Body of pancreas (tissue), 4 donors: ENCODE data around the gene WFDC2. TPM values are rescaled to one million over a fixed set of nuclear protein-coding genes. Genes with fewer than 3 reads are reported as not detected.

Experiments used
- ATAC-seq: fragments of 150-250 bp; one replicate; pipeline ENCODE4 v1.9.1; 2016
- DNase-seq, 4 donors: peaks; one replicate each; pipeline ENCODE4 v3.0.0-alpha.2; 2019
- H3K27ac ChIP-seq, 4 donors: fragments of 200-600 bp; sonication (generic); 1 replicate in 3 of 4; 2 replicates in 1 of 4; pipeline versions ENCODE4 v1.5.1 to v1.6.1; 2016 to 2019; ENCODE audit warnings: mild to moderate bottlenecking in 1 of 4, mixed read lengths in 1 of 4, moderate library complexity in 1 of 4
- H3K27me3 ChIP-seq, 2 donors: fragments of 200-600 bp; sonication (generic); one replicate each; pipeline ENCODE4 v1.6.0; 2016; ENCODE audit warnings: mild to moderate bottlenecking in 1 of 2
- H3K36me3 ChIP-seq, 2 donors: fragments of 200-600 bp; sonication (generic); replicated peaks in 1 of 2; 2 replicates each; pipeline ENCODE4 v1.5.1; 2016; ENCODE audit warnings: low read depth in 2 of 2; ENCODE audit not compliant: insufficient read depth in 1 of 2
- H3K4me1 ChIP-seq: fragments of 200-600 bp; sonication (generic); one replicate; pipeline ENCODE4 v1.6.0; 2016
- H3K4me3 ChIP-seq, 2 donors: fragments of 200-600 bp; sonication (generic); 1 replicate in 1 of 2; 2 replicates in 1 of 2; pipeline ENCODE4 v1.5.1; 2016 to 2019
- H3K9me3 ChIP-seq, 3 donors: fragments of 200-600 bp; sonication (generic); 1 replicate in 2 of 3; 2 replicates in 1 of 3; pipeline ENCODE4 v1.5.1; 2016
- CTCF ChIP-seq, 7 experiments: fragments of 450-650 bp in 4 of 7; fragments of 200-600 bp in 3 of 7; sonication (generic) in 3 of 7; IDR thresholded peaks; one replicate each; pipeline ENCODE4 v1.5.1; 2016 to 2019; ENCODE audit warnings: antibody characterized with exemption in 7 of 7
- POLR2A ChIP-seq, 3 donors: fragments of 450-650 bp; IDR thresholded peaks; one replicate each; pipeline ENCODE4 v1.6.1; 2016; ENCODE audit warnings: antibody characterized with exemption in 3 of 3, mild to moderate bottlenecking in 2 of 3
- WGBS, 2 donors: methylation state at CpG; one replicate each; pipeline ENCODE4 v1.1.5; 2017; 5-methylcytosine and 5-hydroxymethylcytosine counted together
- intact Hi-C: fragments of 100-400 bp; cut with DNase I; formaldehyde crosslinking; loops from one replicate; pipeline ENCODE4 v1.15.1; 2023
- total RNA-seq, 2 donors: library from RNA; depleted of rRNA; stranded (reverse); fragments of >200 nt; gene quantifications; one replicate each; pipeline ENCODE4 v1.1.0, GENCODE V29; 2016

WFDC2 gene
- total RNA-seq, 2 donors from 2014 or later, result 3.0 to 11.9 TPM

GRCh38 chr20:45500022-45500421 lies 30.5 kb downstream of the WFDC2 start:
- Histone ChIP-seq H3K27ac (no peak overlapping the region), H3K4me1 (no peaks in the 10 kb centered on the region), H3K4me3 (no peak overlapping the region), H3K36me3 (no peaks in the 10 kb centered on the region), H3K9me3 (no peaks in the 10 kb centered on the region), H3K27me3 (no peaks in the 10 kb centered on the region)
- no peak for DNase-seq
- WGBS, 2 donors, result 47 to 48% methylated on average over 5 to 6 of the region's 6 CpGs
- intact Hi-C loops, result no loop called here
- no peak for ATAC-seq
- TF ChIP-seq POLR2A (IDR thresholded peaks at IDR 0.05) (no peak), CTCF (IDR thresholded peaks at IDR 0.05) (no peak)

- Histone ChIP-seq H3K36me3 (no peaks in the 10 kb centered on the region), H3K9me3 (no peaks in the 10 kb centered on the region), H3K4me1 (no peaks in the 10 kb centered on the region), H3K27me3 (no peaks in the 10 kb centered on the region), H3K27ac (no peak overlapping the region), H3K4me3 (no peak overlapping the region)
- ATAC-seq, result no peak
- TF ChIP-seq CTCF (IDR thresholded peaks at IDR 0.05) (no peak), POLR2A (IDR thresholded peaks at IDR 0.05) (no peak)
- intact Hi-C loops, result no loop called here
- WGBS, 2 donors, result 67 to 69% methylated on average over 1 of the region's 1 CpG
- no peak for DNase-seq
Measured at GRCh38 chr20:45501600-45501999, 32.0 kb downstream of the WFDC2 start.

GRCh38 chr20:45502561-45502960 lies 33.0 kb downstream of the WFDC2 start:
- Histone ChIP-seq H3K4me1 (no peaks in the 10 kb centered on the region), H3K36me3 (no peaks in the 10 kb centered on the region), H3K9me3 (no peaks in the 10 kb centered on the region), H3K4me3 (no peak overlapping the region), H3K27me3 (no peaks in the 10 kb centered on the region), H3K27ac (no peak overlapping the region)
- DNase-seq (no peak), ATAC-seq (no peak)
- TF ChIP-seq CTCF (IDR thresholded peaks at IDR 0.05) (no peak), POLR2A (IDR thresholded peaks at IDR 0.05) (no peak)
- 26 to 44% methylated on average over 1 of the region's 1 CpG for WGBS, 2 donors
- intact Hi-C loops, result no loop called here

- Histone ChIP-seq H3K9me3 (no peaks in the 10 kb centered on the region), H3K36me3 (no peaks in the 10 kb centered on the region), H3K4me1 (no peaks in the 10 kb centered on the region), H3K27me3 (no peaks in the 10 kb centered on the region), H3K4me3 (no peak overlapping the region), H3K27ac (no peak overlapping the region)
- DNase-seq (no peak), ATAC-seq (no peak)
- no peak for TF ChIP-seq CTCF (IDR thresholded peaks at IDR 0.05)
- TF ChIP-seq POLR2A (IDR thresholded peaks at IDR 0.05), result no peak
- WGBS, 2 donors, result 32 to 49% methylated on average over 2 of the region's 2 CpGs
- intact Hi-C loops, result no loop called here
Measured at GRCh38 chr20:45503403-45503802, 33.9 kb downstream of the WFDC2 start.

- Histone ChIP-seq H3K36me3 (no peaks in the 10 kb centered on the region), H3K4me1 (no peaks in the 10 kb centered on the region), H3K27me3 (no peaks in the 10 kb centered on the region), H3K4me3 (no peak overlapping the region), H3K9me3 (no peaks in the 10 kb centered on the region), H3K27ac (no peak overlapping the region)
- WGBS, 2 donors, result 46 to 82% methylated on average over 2 of the region's 2 CpGs
- DNase-seq, result no peak
- no peak for ATAC-seq
- TF ChIP-seq CTCF (IDR thresholded peaks at IDR 0.05), result no peak
- no peak for TF ChIP-seq POLR2A (IDR thresholded peaks at IDR 0.05)
- intact Hi-C loops, result no loop called here
Measured at GRCh38 chr20:45506398-45506797, 36.8 kb downstream of the WFDC2 start.
